Right lobe of liver (tissue), 6 donors: ENCODE results near the gene AGFG2. TPM values are rescaled to one million over a fixed set of nuclear protein-coding genes. Genes with fewer than 3 reads are reported as not detected.
A peak's percentile ranks its signal among the peaks of the same experiment; 100 is the strongest.

Experiments
- ATAC-seq, 4 donors: fragments of 200-7000 bp; cut with Tn5 transposase; one replicate each; pipeline ENCODE4 v1.9.1; 2020; ENCODE audit warnings: mild to moderate bottlenecking in 4 of 4, moderate library complexity in 4 of 4
- DNase-seq, 3 donors: peaks; one replicate each; pipeline ENCODE4 v3.0.0-alpha.2; 2020
- H3K27ac ChIP-seq, 3 donors: fragments of 200-600 bp; one replicate each; pipeline ENCODE4 v1.8.0; 2022
- H3K27me3 ChIP-seq, 2 donors: fragments of 200-600 bp; one replicate each; pipeline ENCODE4 v1.8.0; 2022
- H3K36me3 ChIP-seq, 4 donors: fragments of 200-600 bp; sonication (generic) in 1 of 4; one replicate each; pipeline versions ENCODE4 v1.5.1 to v1.8.0; 2017 to 2022; ENCODE audit warnings: control low read depth in 1 of 4
- H3K4me1 ChIP-seq, 4 donors: fragments of 200-600 bp; sonication (generic) in 1 of 4; one replicate each; pipeline versions ENCODE4 v1.5.1 to v1.8.0; 2017 to 2022; ENCODE audit warnings: control low read depth in 1 of 4
- H3K4me3 ChIP-seq, 3 donors: fragments of 200-600 bp; one replicate each; pipeline ENCODE4 v1.8.0; 2022
- H3K9me3 ChIP-seq, 4 donors: fragments of 200-600 bp; sonication (generic) in 1 of 4; one replicate each; pipeline versions ENCODE4 v1.5.1 to v1.8.0; 2017 to 2022; ENCODE audit warnings: control low read depth in 1 of 4
- CTCF ChIP-seq, 4 donors: fragments of 200-600 bp in 3 of 4; fragments of 450-650 bp in 1 of 4; IDR thresholded peaks; one replicate each; pipeline versions ENCODE4 v1.5.1 to v1.8.0; 2016 to 2022; ENCODE audit warnings: antibody characterized with exemption in 4 of 4, mild to moderate bottlenecking in 2 of 4
- POLR2A ChIP-seq: fragments of 450-650 bp; IDR thresholded peaks from one replicate; pipeline ENCODE4 v1.6.1; 2017; ENCODE audit warnings: antibody characterized with exemption, mild to moderate bottlenecking
- WGBS: methylation state at CpG from one replicate; pipeline ENCODE4 v1.1.6; 2018; ENCODE audit warnings: low coverage, low lambda C conversion rate; ENCODE audit not compliant: insufficient coverage; ENCODE audit errors: missing lambda C conversion rate; 5-methylcytosine and 5-hydroxymethylcytosine counted together
- intact Hi-C, 2 donors: fragments of 100-400 bp; cut with DNase I; formaldehyde crosslinking; loops; one replicate each; pipeline versions ENCODE4 v1.11.2 to v1.14.1; 2022
- total RNA-seq, 6 experiments: library from RNA; depleted of rRNA in 2 of 6; stranded (reverse); fragments of >200 nt in 2 of 6; fragmentation: NEBNext Ultra II Directional in 3 of 6; extraction: Animal tissue kit (Norgen Biotek cat#: 25700) in 3 of 6; gene quantifications; one replicate each; pipeline versions ENCODE4 v1.1.0 to v1.2.4, GENCODE V29; 2016 to 2023
- donor health status: DM: no; HTN: yes; CAD: no.
- donor health status: DM: no; HTN: no; CAD: no.
- donor health status: DM: no; HTN: no; CAD: no.
- donor health status: DM: no; HTN: yes; CAD: no.
- donor health status: DM: no; HTN: yes; CAD: no.

The AGFG2 gene
- total RNA-seq, 6 experiments from 2014 or later, result 52.9 to 86.3 (median 69.8) TPM

GRCh38 chr7:100567031-100567730, 28.2 kb downstream of the AGFG2 start:
- 56% methylated on average over 5 of the region's 12 CpGs for WGBS
- TF ChIP-seq POLR2A (no peak), CTCF (IDR thresholded peaks at IDR 0.05) (no peak)
- no peaks in the 10 kb centered on the region for H3K27me3 ChIP-seq
- peak overlapping the region in 1 of 3 donors; percentile 9 for H3K4me3 ChIP-seq
- H3K27ac ChIP-seq, result peak overlapping the region; percentile 63 to 96 (median 90)
- intact Hi-C loops, result loop anchor here in 1 of 2 donors (10.0 kb wide), 1 partner anchor 128 kb away; the partner anchor contains the start of gene GIGYF1
- no peaks in the 10 kb centered on the region for H3K9me3 ChIP-seq
- no peak for DNase-seq
- ATAC-seq, result no peak
- H3K36me3 ChIP-seq, result peaks cover 0 to 24% (median 11%) of the 10 kb centered on the region in 4 donors
- peaks cover 0 to 70% (median 34%) of the 10 kb centered on the region in 4 donors for H3K4me1 ChIP-seq

GRCh38 chr7:100567751-100568175, 28.8 kb downstream of the AGFG2 start:
- Histone ChIP-seq H3K36me3 (peaks cover 0 to 19% (median 8%) of the 10 kb centered on the region in 4 donors), H3K27me3 (no peaks in the 10 kb centered on the region), H3K4me1 (peaks cover 0 to 70% (median 34%) of the 10 kb centered on the region in 4 donors), H3K9me3 (no peaks in the 10 kb centered on the region), H3K27ac (peak overlapping the region; percentile 63 to 96 (median 90)), H3K4me3 (peak overlapping the region in 1 of 3 donors; percentile 9)
- no peak for TF ChIP-seq CTCF (IDR thresholded peaks at IDR 0.05)
- TF ChIP-seq POLR2A, result no peak
- intact Hi-C loops, result loop anchor here in 1 of 2 donors (10.0 kb wide), 1 partner anchor 127 kb away; the partner anchor contains the start of gene GIGYF1
- ATAC-seq (peak; percentile 17 to 27 (median 24)), DNase-seq (peak; percentile 71 to 87 (median 85))
- 0% methylated on average over 1 of the region's 3 CpGs for WGBS

GRCh38 chr7:100568176-100568895, 29.3 kb downstream of the AGFG2 start:
- intact Hi-C loops, result loop anchor here in 1 of 2 donors (10.0 kb wide), 1 partner anchor 126 kb away; the partner anchor contains the start of gene GIGYF1
- ATAC-seq, result peak; percentile 27 to 59 (median 53)
- TF ChIP-seq POLR2A (peak; percentile 37), CTCF (IDR thresholded peaks at IDR 0.05) (no peak)

More at GRCh38 chr7:100568176-100568895, 29.3 kb downstream of the AGFG2 start:
- peak overlapping the region; percentile 78 to 96 (median 90) for H3K27ac ChIP-seq
- H3K4me1 ChIP-seq, result peaks cover 0 to 70% (median 34%) of the 10 kb centered on the region in 4 donors
- H3K36me3 ChIP-seq, result peaks cover 0 to 15% (median 4%) of the 10 kb centered on the region in 4 donors
- no peaks in the 10 kb centered on the region for H3K9me3 ChIP-seq
- WGBS, result 0% methylated on average over 3 of the region's 11 CpGs
- peak overlapping the region in 2 of 3 donors; percentile 49 for H3K4me3 ChIP-seq
- H3K27me3 ChIP-seq, result no peaks in the 10 kb centered on the region
- DNase-seq, result peak; percentile 87 to 97 (median 94)
